Esophagus muscularis mucosa (tissue), 4 donors: Measurements from ENCODE around the gene PLD3. TPM values are rescaled to one million over a fixed set of nuclear protein-coding genes. Genes with fewer than 3 reads are reported as not detected.

Experiments used
- DNase-seq: peaks from one replicate; pipeline ENCODE4 v3.0.0-alpha.2; 2017; ENCODE audit errors: extremely low spot score
- H3K27ac ChIP-seq, 4 donors: fragments of 200-600 bp; sonication (generic); replicated peaks in 1 of 4; 1 replicate in 3 of 4; 2 replicates in 1 of 4; pipeline ENCODE4 v1.5.1; 2016 to 2019; ENCODE audit warnings: mild to moderate bottlenecking in 1 of 4
- H3K27me3 ChIP-seq, 4 donors: fragments of 200-600 bp; sonication (generic); one replicate each; pipeline versions ENCODE4 v1.5.1 to v1.6.0; 2016 to 2019
- H3K36me3 ChIP-seq, 4 donors: fragments of 200-600 bp; sonication (generic); one replicate each; pipeline ENCODE4 v1.5.1; 2016 to 2019
- H3K4me1 ChIP-seq, 4 donors: fragments of 200-600 bp; sonication (generic); one replicate each; pipeline ENCODE4 v1.5.1; 2016 to 2019
- H3K4me3 ChIP-seq, 4 donors: fragments of 200-600 bp; sonication (generic); 1 replicate in 2 of 4; 2 replicates in 2 of 4; pipeline ENCODE4 v1.5.1; 2016 to 2019; ENCODE audit warnings: mild to moderate bottlenecking in 4 of 4, moderate library complexity in 1 of 4
- H3K9me3 ChIP-seq, 4 donors: fragments of 200-600 bp; sonication (generic); 1 replicate in 3 of 4; 2 replicates in 1 of 4; pipeline ENCODE4 v1.5.1; 2016 to 2019
- CTCF ChIP-seq, 3 experiments: fragments of 200-600 bp in 2 of 3; fragments of 450-650 bp in 1 of 3; sonication (generic) in 2 of 3; IDR thresholded peaks; one replicate each; pipeline ENCODE4 v1.5.1; 2017 to 2019; ENCODE audit warnings: antibody characterized with exemption in 3 of 3, mild to moderate bottlenecking in 2 of 3, moderate library complexity in 1 of 3
- EP300 ChIP-seq: sonication (generic); formaldehyde crosslinking; IDR thresholded peaks from one replicate; pipeline ENCODE4 v1.6.1; 2017; ENCODE audit warnings: antibody characterized with exemption
- POLR2A ChIP-seq: fragments of 450-650 bp; IDR thresholded peaks from one replicate; pipeline ENCODE4 v1.6.1; 2017; ENCODE audit warnings: antibody characterized with exemption, moderate library complexity, mild to moderate bottlenecking, low read depth
- POLR2AphosphoS5 ChIP-seq, 2 donors: sonication (generic); formaldehyde crosslinking; IDR thresholded peaks; one replicate each; pipeline ENCODE4 v1.6.1; 2017; ENCODE audit warnings: antibody characterized with exemption in 2 of 2
- WGBS: methylation state at CpG from one replicate; pipeline ENCODE4 v1.1.5; 2018; 5-methylcytosine and 5-hydroxymethylcytosine counted together
- intact Hi-C: fragments of 100-400 bp; cut with DNase I; formaldehyde crosslinking; loops from one replicate; pipeline ENCODE4 v1.15.1; 2023
- total RNA-seq, 4 donors: library from RNA; depleted of rRNA; stranded (reverse); fragments of >200 nt; gene quantifications; one replicate each; pipeline versions ENCODE4 v1.1.0 to v1.2.1, GENCODE V29; 2016

The PLD3 gene
- total RNA-seq, 4 donors from 2014 or later, result 206 to 280 (median 223) TPM

- peaks cover 0 to 19% (median 10%) of the 10 kb centered on the region in 4 donors for H3K36me3 ChIP-seq
- intact Hi-C loops, result no loop called here
- no peak for DNase-seq
- TF ChIP-seq EP300, result no peak
- H3K27ac ChIP-seq, result no peak overlapping the region
- H3K9me3 ChIP-seq, result no peaks in the 10 kb centered on the region
- H3K4me3 ChIP-seq, result no peak overlapping the region
- 93% methylated on average over 9 of the region's 9 CpGs for WGBS
- no peaks in the 10 kb centered on the region for H3K4me1 ChIP-seq
- H3K27me3 ChIP-seq, result no peaks in the 10 kb centered on the region
Measured at GRCh38 chr19:40313229-40313983, 35.1 kb upstream of the PLD3 start.

GRCh38 chr19:40314656-40315055 lies 33.8 kb upstream of the PLD3 start:
- intact Hi-C loops, result no loop called here

GRCh38 chr19:40315812-40316470 lies 32.6 kb upstream of the PLD3 start:
- intact Hi-C loops, result no loop called here
- Histone ChIP-seq H3K27ac (no peak overlapping the region), H3K9me3 (no peaks in the 10 kb centered on the region), H3K4me1 (no peaks in the 10 kb centered on the region), H3K4me3 (no peak overlapping the region), H3K36me3 (peaks cover under 1 to 34% (median 28%) of the 10 kb centered on the region in 4 donors), H3K27me3 (no peaks in the 10 kb centered on the region)
- TF ChIP-seq CTCF (IDR thresholded peaks at IDR 0.05) (no peak), POLR2AphosphoS5 (IDR thresholded peaks at IDR 0.05) (no peak), EP300 (no peak), POLR2A (no peak)
- DNase-seq, result no peak
- WGBS, result 81% methylated on average over 5 of the region's 5 CpGs

More at GRCh38 chr19:40314656-40315055, 33.8 kb upstream of the PLD3 start:
- Histone ChIP-seq H3K4me3 (no peak overlapping the region), H3K4me1 (no peaks in the 10 kb centered on the region), H3K9me3 (no peaks in the 10 kb centered on the region), H3K27ac (no peak overlapping the region), H3K36me3 (peaks cover 0 to 25% (median 18%) of the 10 kb centered on the region in 4 donors), H3K27me3 (no peaks in the 10 kb centered on the region)
- DNase-seq, result no peak
- TF ChIP-seq EP300, result no peak
- no peak for TF ChIP-seq POLR2A
- 72% methylated on average over 2 of the region's 2 CpGs for WGBS

GRCh38 chr19:40317338-40317737 lies 31.2 kb upstream of the PLD3 start:
- Histone ChIP-seq H3K36me3 (peaks cover 14 to 48% (median 42%) of the 10 kb centered on the region in 4 donors), H3K27ac (no peak overlapping the region), H3K27me3 (no peaks in the 10 kb centered on the region), H3K4me3 (no peak overlapping the region), H3K4me1 (no peaks in the 10 kb centered on the region), H3K9me3 (no peaks in the 10 kb centered on the region)
- WGBS, result 79% methylated on average over 7 of the region's 7 CpGs
- intact Hi-C loops, result no loop called here
- no peak for DNase-seq
- TF ChIP-seq EP300, result no peak
- no peak for TF ChIP-seq POLR2A
- TF ChIP-seq POLR2AphosphoS5 (IDR thresholded peaks at IDR 0.05), result no peak
- TF ChIP-seq CTCF (IDR thresholded peaks at IDR 0.05), result no peak

DNA sequence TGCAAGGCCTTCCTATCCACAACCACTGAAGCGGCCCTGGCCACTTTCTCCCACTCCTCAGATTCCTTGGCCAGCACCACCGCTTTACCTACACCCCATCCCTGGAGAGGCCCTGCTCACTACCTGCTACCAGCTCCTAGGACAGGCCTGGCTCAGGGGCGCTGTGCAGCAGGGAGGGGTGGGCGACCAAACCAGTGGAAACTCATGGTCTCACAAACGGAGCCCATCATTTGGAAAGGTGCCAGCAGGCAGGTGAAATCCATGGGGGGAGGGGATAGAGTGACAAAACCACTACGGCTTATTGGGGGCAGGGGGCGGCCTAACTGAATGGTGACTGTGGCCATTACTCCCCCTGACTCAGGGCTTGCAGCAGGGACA lies 27.9 kb upstream of the PLD3 start:
- H3K4me1 ChIP-seq, result no peaks in the 10 kb centered on the region
- no peak overlapping the region for H3K4me3 ChIP-seq
- DNase-seq, result no peak
- 86% methylated on average over 6 of the region's 7 CpGs for WGBS
- no peak overlapping the region for H3K27ac ChIP-seq
- no peaks in the 10 kb centered on the region for H3K9me3 ChIP-seq
- intact Hi-C loops, result no loop called here
- no peak for TF ChIP-seq POLR2AphosphoS5 (IDR thresholded peaks at IDR 0.05)
- no peak for TF ChIP-seq CTCF (IDR thresholded peaks at IDR 0.05)
- no peak for TF ChIP-seq EP300
- no peak for TF ChIP-seq POLR2A
- peaks cover 46 to 80% (median 74%) of the 10 kb centered on the region in 4 donors for H3K36me3 ChIP-seq
- no peaks in the 10 kb centered on the region for H3K27me3 ChIP-seq
